BE2C (cell line): Measurements from ENCODE around the gene NACC2.
"Not testable (repeated sequence)": the region's sequence is repeated elsewhere in the genome, so short reads cannot be mapped to it uniquely, and the experiment has no call there.

Experiments used
- DNase-seq: peaks from one replicate; pipeline ENCODE4 v3.0.0-alpha.2; 2020
- H3K27me3 ChIP-seq: fragments of 250-450 bp; sonication (Bioruptor Pico); 2 replicates; pipeline ENCODE4 v1.5.1; 2020; ENCODE audit warnings: mild to moderate bottlenecking
- H3K36me3 ChIP-seq: fragments of 250-450 bp; sonication (Bioruptor Pico); 2 replicates; pipeline ENCODE4 v1.5.1; 2020; ENCODE audit warnings: mild to moderate bottlenecking
- H3K4me1 ChIP-seq: fragments of 250-450 bp; sonication (Bioruptor Pico); 2 replicates; pipeline ENCODE4 v1.5.1; 2020
- H3K4me3 ChIP-seq: 2 replicates; pipeline ENCODE4 v1.5.1; 2011; ENCODE audit warnings: low read depth, low read length
- H3K9me3 ChIP-seq: fragments of 250-450 bp; sonication (Bioruptor Pico); 2 replicates; pipeline ENCODE4 v1.5.1; 2020
- TF ChIP-seq, protein P1 (sequence below): IDR thresholded peaks from 2 replicates; pipeline ENCODE4 v1.5.1; 2012; ENCODE audit warnings: mild to moderate bottlenecking, low read depth, low read length

The NACC2 gene

DNA sequence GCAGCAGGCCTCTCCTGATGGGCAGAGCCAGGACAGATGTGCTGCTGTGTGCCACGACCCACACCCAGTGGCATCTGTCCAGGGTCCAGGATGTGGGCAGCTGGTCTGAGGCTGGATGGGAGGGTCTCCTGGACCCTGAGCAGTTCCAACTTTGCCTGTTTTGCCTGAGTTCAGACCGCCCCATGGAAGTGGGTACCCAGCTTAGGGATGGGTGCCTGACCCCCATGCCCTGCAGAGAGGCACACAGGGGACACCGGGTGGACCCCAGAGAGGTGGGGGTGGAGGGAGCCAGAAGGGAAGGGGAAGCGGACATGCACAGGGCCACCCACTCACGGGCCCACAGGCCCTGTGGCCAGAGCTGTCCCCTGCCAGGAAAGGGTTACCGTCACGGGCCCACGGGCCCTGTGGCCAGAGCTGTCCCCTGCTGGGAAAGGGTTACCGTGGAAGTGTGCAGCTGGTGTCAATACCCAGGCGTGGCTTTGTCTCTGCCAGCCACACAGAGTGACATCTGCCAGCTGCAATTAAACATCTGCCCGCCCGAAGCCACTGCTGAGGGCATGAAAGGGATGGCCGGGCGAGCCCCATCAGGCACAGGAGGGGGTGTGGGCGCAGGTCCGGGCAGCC lies 50.0 kb downstream of the NACC2 start:
- H3K27me3 ChIP-seq, result no peaks in the 10 kb centered on the region
- no peak for DNase-seq
- H3K4me1 ChIP-seq, result no peaks in the 10 kb centered on the region
- H3K36me3 ChIP-seq, result no peaks in the 10 kb centered on the region
- H3K9me3 ChIP-seq, result no peaks in the 10 kb centered on the region
- no peak overlapping the region for H3K4me3 ChIP-seq
- TF ChIP-seq, protein P1, sequence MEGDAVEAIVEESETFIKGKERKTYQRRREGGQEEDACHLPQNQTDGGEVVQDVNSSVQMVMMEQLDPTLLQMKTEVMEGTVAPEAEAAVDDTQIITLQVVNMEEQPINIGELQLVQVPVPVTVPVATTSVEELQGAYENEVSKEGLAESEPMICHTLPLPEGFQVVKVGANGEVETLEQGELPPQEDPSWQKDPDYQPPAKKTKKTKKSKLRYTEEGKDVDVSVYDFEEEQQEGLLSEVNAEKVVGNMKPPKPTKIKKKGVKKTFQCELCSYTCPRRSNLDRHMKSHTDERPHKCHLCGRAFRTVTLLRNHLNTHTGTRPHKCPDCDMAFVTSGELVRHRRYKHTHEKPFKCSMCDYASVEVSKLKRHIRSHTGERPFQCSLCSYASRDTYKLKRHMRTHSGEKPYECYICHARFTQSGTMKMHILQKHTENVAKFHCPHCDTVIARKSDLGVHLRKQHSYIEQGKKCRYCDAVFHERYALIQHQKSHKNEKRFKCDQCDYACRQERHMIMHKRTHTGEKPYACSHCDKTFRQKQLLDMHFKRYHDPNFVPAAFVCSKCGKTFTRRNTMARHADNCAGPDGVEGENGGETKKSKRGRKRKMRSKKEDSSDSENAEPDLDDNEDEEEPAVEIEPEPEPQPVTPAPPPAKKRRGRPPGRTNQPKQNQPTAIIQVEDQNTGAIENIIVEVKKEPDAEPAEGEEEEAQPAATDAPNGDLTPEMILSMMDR, result no peak

DNA sequence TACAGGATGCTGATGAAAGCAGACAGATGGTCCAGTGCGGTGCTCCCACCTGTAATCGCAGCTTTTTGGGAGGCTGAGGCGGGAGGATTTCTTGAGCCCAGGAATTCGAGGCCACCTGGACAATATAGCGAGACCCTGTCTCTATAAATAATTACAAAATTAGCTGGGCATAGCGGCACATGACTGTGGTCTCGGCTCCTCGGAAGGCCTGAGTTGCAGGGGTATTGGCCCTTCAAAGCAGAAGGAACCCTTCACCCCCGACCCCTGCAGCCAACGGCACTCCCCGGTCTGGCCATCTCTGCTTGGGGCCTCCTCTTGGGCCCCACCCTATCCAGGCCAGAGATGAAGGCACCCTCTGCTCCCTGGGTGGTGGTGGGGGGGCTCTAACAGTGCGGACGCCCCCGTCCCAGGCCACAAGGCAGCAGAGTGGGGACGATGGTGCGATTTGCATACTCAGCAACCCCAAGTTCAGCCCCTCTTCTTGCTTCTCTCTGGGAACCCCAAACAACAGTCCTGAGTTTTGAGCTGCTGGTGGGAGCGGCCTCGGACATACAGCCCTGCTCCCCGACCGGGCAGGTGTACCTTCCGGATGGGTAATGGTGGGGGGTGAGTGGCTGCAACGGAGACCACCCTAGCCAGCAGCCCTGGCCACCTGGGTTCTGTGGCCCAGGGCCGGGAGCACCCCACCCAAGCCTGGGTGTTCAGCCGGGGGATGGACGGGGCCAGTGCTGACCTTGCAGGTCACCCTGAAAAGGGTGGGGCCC lies 50.7 kb downstream of the NACC2 start:
- TF ChIP-seq, protein P1, result no peak
- Histone ChIP-seq H3K9me3 (no peaks in the 10 kb centered on the region), H3K4me3 (no peak overlapping the region), H3K27me3 (no peaks in the 10 kb centered on the region), H3K36me3 (no peaks in the 10 kb centered on the region), H3K4me1 (no peaks in the 10 kb centered on the region)
- no peak for DNase-seq

DNA sequence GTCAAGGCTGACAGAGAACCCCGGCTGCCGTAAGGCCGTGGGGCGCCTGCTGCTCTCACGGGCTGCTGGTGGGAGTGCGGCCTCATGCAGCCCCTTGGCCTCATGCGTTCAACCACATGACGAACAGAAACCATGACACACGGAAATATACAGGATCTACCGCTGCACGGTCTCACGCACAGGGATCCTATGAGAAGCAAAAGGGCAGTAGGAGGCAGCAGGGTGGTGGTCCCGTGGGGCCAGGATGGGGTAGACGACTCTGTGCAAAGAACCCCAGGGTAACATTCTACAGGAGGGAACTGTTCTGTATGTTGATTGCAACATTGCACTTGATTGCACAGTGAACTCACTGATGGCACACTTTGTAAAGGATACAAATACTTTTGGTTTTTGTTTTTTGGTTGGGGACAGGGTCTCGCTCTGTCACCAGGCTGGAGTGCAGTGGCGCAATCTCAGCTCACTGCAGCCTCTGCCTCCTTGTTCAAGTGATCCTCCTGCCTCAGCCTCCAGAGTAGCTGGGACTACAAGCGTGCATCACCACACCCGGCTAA lies 51.6 kb downstream of the NACC2 start:
- H3K4me3 ChIP-seq, result no peak overlapping the region
- TF ChIP-seq, protein P1, result no peak
- no peaks in the 10 kb centered on the region for H3K9me3 ChIP-seq
- H3K36me3 ChIP-seq, result no peaks in the 10 kb centered on the region
- H3K27me3 ChIP-seq, result no peaks in the 10 kb centered on the region
- no peaks in the 10 kb centered on the region for H3K4me1 ChIP-seq
- DNase-seq, result no peak

DNA sequence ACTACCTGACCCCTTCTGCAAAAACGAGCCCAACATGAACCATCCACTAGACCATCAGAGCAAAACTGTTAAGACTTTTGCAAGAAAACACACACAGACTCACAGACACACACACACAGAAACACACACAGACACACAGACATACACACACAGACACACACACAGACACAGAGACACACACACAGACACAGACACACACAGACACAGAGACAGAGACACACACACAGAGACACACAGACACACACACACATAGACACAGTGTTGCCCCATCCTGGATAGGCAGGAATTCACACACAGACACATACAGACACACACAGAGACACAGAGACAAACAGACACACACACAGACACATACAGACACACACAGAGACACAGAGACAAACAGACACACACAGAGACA lies 52.5 kb downstream of the NACC2 start:
- H3K4me1 ChIP-seq, result no peaks in the 10 kb centered on the region
- H3K4me3 ChIP-seq, result no peak overlapping the region
- no peaks in the 10 kb centered on the region for H3K36me3 ChIP-seq
- H3K9me3 ChIP-seq, result no peaks in the 10 kb centered on the region
- no peaks in the 10 kb centered on the region for H3K27me3 ChIP-seq
- TF ChIP-seq, protein P1, result no peak
- no peak for DNase-seq

DNA sequence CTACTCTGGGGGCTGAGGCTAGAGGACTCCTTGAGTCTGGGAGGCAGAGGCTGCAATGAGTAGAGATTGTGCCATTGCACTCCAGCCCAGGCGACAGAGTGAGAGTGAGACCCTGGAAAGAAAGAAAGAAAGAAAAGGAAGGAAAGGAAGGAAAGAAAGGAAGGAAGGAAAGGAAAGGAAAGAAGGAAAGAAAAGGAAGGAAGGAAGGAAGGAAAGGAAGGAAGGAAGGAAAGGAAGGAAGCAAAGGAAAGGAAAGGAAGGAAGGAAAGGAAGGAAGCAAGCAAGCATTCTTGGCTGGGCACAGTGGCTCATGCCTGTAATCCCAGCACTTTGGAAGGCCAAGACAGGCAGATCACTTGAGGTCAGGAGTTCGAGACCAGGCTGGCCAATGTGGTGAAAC lies 54.2 kb downstream of the NACC2 start:
- H3K9me3 ChIP-seq, H3K36me3 ChIP-seq, H3K4me1 ChIP-seq, H3K4me3 ChIP-seq, H3K27me3 ChIP-seq, DNase-seq: not testable (repeated sequence)

DNA sequence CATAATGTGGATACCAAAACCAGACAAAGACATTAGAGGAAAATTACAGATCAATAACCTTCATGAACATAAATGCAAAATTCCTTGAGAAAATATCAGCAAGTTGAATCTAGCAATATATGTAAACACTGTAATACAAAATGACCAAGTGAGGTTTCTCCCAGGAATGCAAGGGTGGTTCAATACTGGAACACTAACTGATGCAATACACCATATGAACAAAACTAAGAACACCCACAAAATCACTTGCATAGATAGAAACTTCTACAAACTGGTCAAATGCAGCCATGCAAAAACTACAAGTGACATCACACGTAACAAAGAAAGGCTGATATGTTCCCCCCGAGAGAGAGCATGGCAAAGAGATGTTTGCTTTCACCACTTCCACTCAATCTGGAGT lies 55.6 kb downstream of the NACC2 start:
- Histone ChIP-seq H3K27me3 (no peaks in the 10 kb centered on the region), H3K4me3 (no peak overlapping the region), H3K36me3 (no peaks in the 10 kb centered on the region), H3K4me1 (no peaks in the 10 kb centered on the region), H3K9me3 (no peaks in the 10 kb centered on the region)
- TF ChIP-seq, protein P1, result no peak
- no peak for DNase-seq
